GM12873 (cell line): ENCODE measurements around the gene SPP1.
A peak's percentile ranks its signal among the peaks of the same experiment; 100 is the strongest.

ENCODE experiments used
- TF ChIP-seq, protein P1 (sequence below): IDR thresholded peaks from 2 replicates; pipeline ENCODE4 v1.5.1; 2012; ENCODE audit warnings: low read depth, mild to moderate bottlenecking, moderate library complexity, low read length, control low read depth; ENCODE audit not compliant: insufficient read depth; ENCODE audit errors: missing control alignments

The SPP1 gene

DNA sequence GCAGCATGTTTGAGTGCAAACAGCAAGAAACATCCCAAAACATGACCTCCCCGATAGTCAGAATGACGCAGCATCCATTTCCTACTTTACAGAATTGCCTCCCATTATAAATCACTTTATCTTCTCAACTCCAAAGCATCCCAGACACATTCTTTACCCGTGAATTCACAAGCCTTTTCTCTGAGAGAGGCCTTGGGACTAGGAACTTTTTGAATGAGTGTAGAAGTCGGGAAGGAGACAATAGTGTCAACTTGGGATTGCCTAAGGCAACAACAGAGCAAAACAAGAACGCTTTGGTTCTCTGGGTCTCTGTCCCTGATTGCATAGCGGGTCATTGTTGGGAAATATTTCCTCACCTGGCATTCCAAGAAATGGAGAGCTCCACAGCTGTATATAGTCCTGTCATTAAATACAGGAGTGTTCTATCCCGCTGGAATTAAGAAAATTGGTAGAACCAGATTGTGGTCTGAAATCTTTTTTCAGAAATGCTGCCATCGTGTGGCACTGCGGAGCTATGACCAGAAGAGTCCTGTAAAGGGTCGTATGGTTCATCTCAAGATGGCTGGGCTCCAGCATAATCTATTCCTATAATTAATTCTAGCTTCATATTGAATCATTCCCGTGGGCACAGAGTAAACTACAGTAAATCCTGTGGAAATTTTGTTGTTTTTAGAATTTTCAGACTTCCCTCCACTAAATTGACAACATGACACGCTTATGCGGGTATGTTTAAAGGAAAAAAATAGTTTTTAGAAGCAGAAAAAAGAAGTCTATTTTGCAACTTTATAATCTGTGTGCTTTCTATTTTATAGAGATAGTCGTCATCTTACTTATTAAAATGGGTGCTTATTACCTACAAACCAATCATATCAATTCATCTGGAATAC, 2.0 kb upstream of the SPP1 start:
- TF ChIP-seq, protein P1, sequence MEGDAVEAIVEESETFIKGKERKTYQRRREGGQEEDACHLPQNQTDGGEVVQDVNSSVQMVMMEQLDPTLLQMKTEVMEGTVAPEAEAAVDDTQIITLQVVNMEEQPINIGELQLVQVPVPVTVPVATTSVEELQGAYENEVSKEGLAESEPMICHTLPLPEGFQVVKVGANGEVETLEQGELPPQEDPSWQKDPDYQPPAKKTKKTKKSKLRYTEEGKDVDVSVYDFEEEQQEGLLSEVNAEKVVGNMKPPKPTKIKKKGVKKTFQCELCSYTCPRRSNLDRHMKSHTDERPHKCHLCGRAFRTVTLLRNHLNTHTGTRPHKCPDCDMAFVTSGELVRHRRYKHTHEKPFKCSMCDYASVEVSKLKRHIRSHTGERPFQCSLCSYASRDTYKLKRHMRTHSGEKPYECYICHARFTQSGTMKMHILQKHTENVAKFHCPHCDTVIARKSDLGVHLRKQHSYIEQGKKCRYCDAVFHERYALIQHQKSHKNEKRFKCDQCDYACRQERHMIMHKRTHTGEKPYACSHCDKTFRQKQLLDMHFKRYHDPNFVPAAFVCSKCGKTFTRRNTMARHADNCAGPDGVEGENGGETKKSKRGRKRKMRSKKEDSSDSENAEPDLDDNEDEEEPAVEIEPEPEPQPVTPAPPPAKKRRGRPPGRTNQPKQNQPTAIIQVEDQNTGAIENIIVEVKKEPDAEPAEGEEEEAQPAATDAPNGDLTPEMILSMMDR: peak; percentile 78

DNA sequence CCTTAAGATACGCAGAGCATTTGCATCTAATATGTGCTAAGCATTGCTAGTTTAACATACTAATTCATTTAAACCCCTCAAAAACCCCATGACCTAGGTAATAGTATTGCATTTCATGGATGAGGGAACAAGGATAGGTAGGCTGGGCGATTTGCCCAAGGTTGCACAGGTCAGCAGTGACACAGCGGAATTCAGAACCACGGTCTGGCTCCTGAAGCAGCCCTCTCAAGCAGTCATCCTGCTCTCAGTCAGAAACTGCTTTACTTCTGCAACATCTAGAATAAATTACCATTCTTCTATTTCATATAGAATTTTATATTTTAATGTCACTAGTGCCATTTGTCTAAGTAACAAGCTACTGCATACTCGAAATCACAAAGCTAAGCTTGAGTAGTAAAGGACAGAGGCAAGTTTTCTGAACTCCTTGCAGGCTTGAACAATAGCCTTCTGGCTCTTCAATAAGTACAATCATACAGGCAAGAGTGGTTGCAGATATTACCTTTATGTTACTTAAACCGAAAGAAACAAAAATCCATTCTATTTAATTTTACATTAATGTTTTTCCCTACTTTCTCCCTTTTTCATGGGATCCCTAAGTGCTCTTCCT, 555 bp upstream of the SPP1 start:
- TF ChIP-seq, protein P1: no peak

DNA sequence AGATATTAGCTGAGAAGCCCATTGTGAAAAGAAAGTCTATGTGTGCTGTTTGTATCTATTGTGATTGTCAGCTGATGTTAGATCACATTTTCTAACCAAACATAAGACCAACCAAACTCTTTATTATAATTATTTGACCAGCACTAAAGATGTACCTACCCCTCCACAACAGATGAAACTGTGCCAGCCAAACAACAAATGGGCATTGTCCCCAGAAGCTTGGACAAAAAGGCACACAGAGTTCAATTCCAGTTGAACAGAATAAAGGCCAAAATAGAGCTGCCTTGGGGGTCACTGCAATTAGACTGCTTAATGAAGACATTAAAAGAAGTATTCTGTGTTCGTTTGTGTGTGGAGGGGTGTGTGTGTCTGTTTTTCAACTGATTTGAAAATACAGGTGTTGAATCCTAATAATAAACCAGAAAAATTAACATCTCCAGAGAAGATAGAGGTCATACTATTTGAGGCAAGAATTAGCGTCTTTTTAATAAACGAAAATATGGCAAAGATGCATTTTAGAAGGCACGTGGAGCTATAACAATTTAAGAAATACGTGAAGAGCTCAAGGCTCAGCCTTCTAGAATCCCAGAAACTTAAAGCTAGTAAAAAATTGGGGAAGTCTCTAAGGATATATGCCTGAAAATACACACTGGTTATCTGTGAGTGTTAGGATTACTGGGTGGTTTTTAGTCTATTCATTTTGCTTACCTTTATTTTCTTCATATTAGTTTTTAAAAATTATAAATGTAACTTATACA, 2.2 kb downstream of the SPP1 start:
- TF ChIP-seq, protein P1: no peak

DNA sequence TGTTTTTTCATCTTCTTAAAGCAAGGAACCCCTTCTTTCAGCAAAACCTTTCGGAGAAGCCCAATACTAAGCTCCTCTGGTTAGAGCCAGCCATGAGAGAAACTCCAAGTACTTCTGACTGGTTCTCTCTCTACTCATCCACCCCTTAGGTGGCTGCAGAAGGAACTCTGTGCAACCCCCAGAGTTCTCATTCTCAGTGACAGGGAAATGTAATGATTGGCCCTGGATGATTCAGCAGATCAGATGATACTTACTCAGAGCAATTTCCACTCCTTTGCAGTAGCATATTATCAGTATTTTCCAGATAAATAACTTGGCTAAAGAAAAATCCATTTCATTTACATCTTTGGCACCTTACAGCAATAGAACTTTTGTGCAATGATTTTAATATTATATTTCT, 3.2 kb downstream of the SPP1 start:
- TF ChIP-seq, protein P1: no peak

DNA sequence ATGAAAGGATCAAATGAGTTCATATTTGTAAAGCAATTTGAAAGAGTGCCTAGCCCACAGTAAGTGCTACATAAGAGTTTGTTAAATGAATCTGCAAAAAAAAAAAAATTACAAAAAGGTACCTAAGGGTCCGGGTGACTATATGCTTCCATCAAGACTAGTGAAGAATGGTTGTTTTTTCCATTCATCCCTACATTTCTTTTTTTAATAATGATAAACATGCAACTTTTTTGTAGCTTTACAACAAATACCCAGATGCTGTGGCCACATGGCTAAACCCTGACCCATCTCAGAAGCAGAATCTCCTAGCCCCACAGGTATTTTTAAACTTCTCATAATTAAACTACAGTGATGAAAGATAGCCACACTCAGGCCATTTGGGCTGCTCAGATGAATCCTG, 4.3 kb downstream of the SPP1 start:
- TF ChIP-seq, protein P1: no peak

DNA sequence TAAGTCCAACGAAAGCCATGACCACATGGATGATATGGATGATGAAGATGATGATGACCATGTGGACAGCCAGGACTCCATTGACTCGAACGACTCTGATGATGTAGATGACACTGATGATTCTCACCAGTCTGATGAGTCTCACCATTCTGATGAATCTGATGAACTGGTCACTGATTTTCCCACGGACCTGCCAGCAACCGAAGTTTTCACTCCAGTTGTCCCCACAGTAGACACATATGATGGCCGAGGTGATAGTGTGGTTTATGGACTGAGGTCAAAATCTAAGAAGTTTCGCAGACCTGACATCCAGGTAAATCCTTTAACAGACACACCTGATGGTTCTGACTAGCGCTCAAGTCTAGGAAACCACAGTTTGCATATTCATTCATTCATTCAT, 6.0 kb downstream of the SPP1 start:
- TF ChIP-seq, protein P1: no peak

DNA sequence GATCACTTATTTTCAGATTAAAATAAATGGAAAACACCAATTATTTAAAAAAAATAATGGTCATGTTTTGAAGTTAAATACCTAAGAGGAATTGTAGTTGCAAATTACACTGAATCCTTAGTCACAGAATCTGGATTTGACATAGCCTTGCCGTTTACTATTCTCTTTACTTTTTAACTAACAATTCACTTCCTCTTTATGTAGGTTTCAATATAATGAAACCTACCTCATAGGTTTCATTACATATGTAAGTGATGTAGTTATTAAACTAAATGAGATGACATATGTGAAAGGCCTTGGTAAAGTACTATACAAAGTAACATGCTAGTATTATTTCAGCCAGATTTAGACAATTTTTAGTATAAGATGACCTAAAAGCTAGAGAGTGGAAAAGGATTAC, 6.5 kb downstream of the SPP1 start:
- TF ChIP-seq, protein P1: no peak
